ENCODE measurements around the gene MSL3B.

The MSL3B gene

GRCh38 chr2:233871432-233871831 is 3.2 kb upstream of the MSL3B start:
- TF ChIP-seq CTCF (IDR thresholded peaks at IDR 0.05; ENCODE audit: unreplicated experiment) = no peak
- peaks cover 32% of the 10 kb centered on the region for H3K9me3 Mint-ChIP-seq
- no peak overlapping the region for H3K4me3 Mint-ChIP-seq
- DNase-seq (ENCODE audit: low spot score in 2 of 2, unreplicated experiment in 2 of 2) = no peak
- peaks cover 48% of the 10 kb centered on the region for H3K27me3 Mint-ChIP-seq (ENCODE audit: low read depth)
- H3K36me3 Mint-ChIP-seq = peaks cover 13% of the 10 kb centered on the region
- no peak overlapping the region for H3K27ac Mint-ChIP-seq
- H3K4me1 Mint-ChIP-seq = peaks cover 6% of the 10 kb centered on the region

GRCh38 chr2:233866479-233866878 is 1.7 kb downstream of the MSL3B start:
- H3K36me3 Mint-ChIP-seq = peaks cover 45% of the 10 kb centered on the region
- TF ChIP-seq CTCF (IDR thresholded peaks at IDR 0.05; ENCODE audit: unreplicated experiment) = no peak

GRCh38 chr2:233865838-233866237 is 2.3 kb downstream of the MSL3B start:
- Mint-ChIP-seq H3K4me3 (no peak overlapping the region), H3K27ac (no peak overlapping the region), H3K4me1 (peaks cover 6% of the 10 kb centered on the region), H3K36me3 (peaks cover 45% of the 10 kb centered on the region), H3K9me3 (peaks cover 53% of the 10 kb centered on the region), H3K27me3 (ENCODE audit: low read depth) (peaks cover 3% of the 10 kb centered on the region)
- DNase-seq (ENCODE audit: low spot score in 2 of 2, unreplicated experiment in 2 of 2) = no peak
- TF ChIP-seq CTCF (IDR thresholded peaks at IDR 0.05; ENCODE audit: unreplicated experiment) = peak; percentile 60

More at GRCh38 chr2:233866479-233866878, 1.7 kb downstream of the MSL3B start:
- DNase-seq (ENCODE audit: low spot score in 2 of 2, unreplicated experiment in 2 of 2) = no peak
- peaks cover 6% of the 10 kb centered on the region for H3K4me1 Mint-ChIP-seq
- H3K9me3 Mint-ChIP-seq = peaks cover 53% of the 10 kb centered on the region
- peaks cover 7% of the 10 kb centered on the region for H3K27me3 Mint-ChIP-seq (ENCODE audit: low read depth)
- H3K27ac Mint-ChIP-seq = no peak overlapping the region
- H3K4me3 Mint-ChIP-seq = peak overlapping the region; percentile 20

- Mint-ChIP-seq H3K36me3 (peaks cover 41% of the 10 kb centered on the region), H3K27ac (no peak overlapping the region), H3K27me3 (ENCODE audit: low read depth) (no peaks in the 10 kb centered on the region), H3K4me3 (no peak overlapping the region), H3K9me3 (peaks cover 38% of the 10 kb centered on the region), H3K4me1 (no peaks in the 10 kb centered on the region)
- TF ChIP-seq CTCF (IDR thresholded peaks at IDR 0.05; ENCODE audit: unreplicated experiment) = no peak
- DNase-seq (ENCODE audit: low spot score in 2 of 2, unreplicated experiment in 2 of 2) = no peak
These were observed 5.9 kb downstream of the MSL3B start for GRCh38 chr2:233862261-233862768.

GRCh38 chr2:233858331-233858730 is 9.9 kb downstream of the MSL3B start:
- H3K4me1 Mint-ChIP-seq = peaks cover 13% of the 10 kb centered on the region
- no peak overlapping the region for H3K4me3 Mint-ChIP-seq
- H3K27ac Mint-ChIP-seq = no peak overlapping the region
- H3K36me3 Mint-ChIP-seq = peaks cover 10% of the 10 kb centered on the region
- H3K9me3 Mint-ChIP-seq = peaks cover 12% of the 10 kb centered on the region
- DNase-seq (ENCODE audit: low spot score in 2 of 2, unreplicated experiment in 2 of 2) = no peak
- no peak for TF ChIP-seq CTCF (IDR thresholded peaks at IDR 0.05; ENCODE audit: unreplicated experiment)
- no peaks in the 10 kb centered on the region for H3K27me3 Mint-ChIP-seq (ENCODE audit: low read depth)
